Measurements from ENCODE around the gene KCNK15. TPM values are rescaled to one million over a fixed set of nuclear protein-coding genes. Genes with fewer than 3 reads are reported as not detected.

The KCNK15 gene
- total and polyA plus RNA-seq, 3 experiments from 2014 or later = 0.09 to 0.15 TPM; not detected in 1

- Mint-ChIP-seq H3K27ac (no peak overlapping the region), H3K27me3 (peaks cover 27 to 33% of the 10 kb centered on the region in 2 donors), H3K4me1 (peaks cover 2 to 4% (median 3%) of the 10 kb centered on the region in 3 donors), H3K9me3 (no peaks in the 10 kb centered on the region), H3K4me3 (no peak overlapping the region), H3K36me3 (no peaks in the 10 kb centered on the region)
- CTCF ChIA-PET = no interaction called here
- Histone ChIP-seq H3K36me3 (ENCODE audit: insufficient read depth, low read length) (no peaks in the 10 kb centered on the region), H3K4me1 (ENCODE audit: insufficient read depth, low read length) (no peaks in the 10 kb centered on the region), H3K27me3 (ENCODE audit: insufficient read depth, low read length, poor library complexity, severe bottlenecking) (no peaks in the 10 kb centered on the region), H3K27ac (ENCODE audit: low read depth, low read length) (no peak overlapping the region), H3K4me3 (ENCODE audit: low read length) (no peak overlapping the region), H3K9me3 (ENCODE audit: low read length) (no peaks in the 10 kb centered on the region)
- DNase-seq = no peak
- POLR2A ChIA-PET = no interaction called here
These were observed 6.7 kb downstream of the KCNK15 start for GRCh38 chr20:44752099-44752931.

GRCh38 chr20:44754554-44754953 is 8.9 kb downstream of the KCNK15 start:
- Mint-ChIP-seq H3K36me3 (no peaks in the 10 kb centered on the region), H3K4me3 (no peak overlapping the region), H3K27me3 (peaks cover 16 to 18% of the 10 kb centered on the region in 2 donors), H3K4me1 (no peaks in the 10 kb centered on the region), H3K9me3 (no peaks in the 10 kb centered on the region), H3K27ac (no peak overlapping the region)
- DNase-seq = no peak
- POLR2A ChIA-PET = no interaction called here
- Histone ChIP-seq H3K9me3 (ENCODE audit: low read length) (no peaks in the 10 kb centered on the region), H3K27ac (ENCODE audit: low read depth, low read length) (no peak overlapping the region), H3K36me3 (ENCODE audit: insufficient read depth, low read length) (no peaks in the 10 kb centered on the region), H3K4me3 (ENCODE audit: low read length) (no peak overlapping the region), H3K4me1 (ENCODE audit: insufficient read depth, low read length) (no peaks in the 10 kb centered on the region), H3K27me3 (ENCODE audit: insufficient read depth, low read length, poor library complexity, severe bottlenecking) (no peaks in the 10 kb centered on the region)
- CTCF ChIA-PET = no interaction called here

- no peaks in the 10 kb centered on the region for H3K36me3 Mint-ChIP-seq
- Histone ChIP-seq H3K27ac (ENCODE audit: low read depth, low read length) (no peak overlapping the region), H3K4me3 (ENCODE audit: low read length) (no peak overlapping the region), H3K9me3 (ENCODE audit: low read length) (no peaks in the 10 kb centered on the region), H3K36me3 (ENCODE audit: insufficient read depth, low read length) (no peaks in the 10 kb centered on the region), H3K4me1 (ENCODE audit: insufficient read depth, low read length) (no peaks in the 10 kb centered on the region), H3K27me3 (ENCODE audit: insufficient read depth, low read length, poor library complexity, severe bottlenecking) (no peaks in the 10 kb centered on the region)
- no peak overlapping the region for H3K4me3 Mint-ChIP-seq
- no peak for DNase-seq
- ChIA-PET POLR2A (no interaction called here), CTCF (no interaction called here)
- H3K27ac Mint-ChIP-seq = peak overlapping the region in 1 of 8 donors; percentile 60
- no peaks in the 10 kb centered on the region for H3K4me1 Mint-ChIP-seq
- H3K27me3 Mint-ChIP-seq = peaks cover 9 to 12% of the 10 kb centered on the region in 2 donors
- no peaks in the 10 kb centered on the region for H3K9me3 Mint-ChIP-seq
These were observed 10.5 kb downstream of the KCNK15 start for GRCh38 chr20:44756011-44756688.

- H3K27me3 Mint-ChIP-seq = peaks cover 4 to 14% of the 10 kb centered on the region in 2 donors
- H3K9me3 ChIP-seq (ENCODE audit: low read length) = no peaks in the 10 kb centered on the region
- H3K27ac Mint-ChIP-seq = no peak overlapping the region
- H3K36me3 Mint-ChIP-seq = no peaks in the 10 kb centered on the region
- POLR2A ChIA-PET = no interaction called here
- no peaks in the 10 kb centered on the region for H3K9me3 Mint-ChIP-seq
- H3K4me3 ChIP-seq (ENCODE audit: low read length) = no peak overlapping the region
- no peaks in the 10 kb centered on the region for H3K4me1 Mint-ChIP-seq
- H3K4me1 ChIP-seq (ENCODE audit: insufficient read depth, low read length) = no peaks in the 10 kb centered on the region
- H3K4me3 Mint-ChIP-seq = no peak overlapping the region
- H3K36me3 ChIP-seq (ENCODE audit: insufficient read depth, low read length) = no peaks in the 10 kb centered on the region
- no peak for DNase-seq
- CTCF ChIA-PET = no interaction called here
- H3K27ac ChIP-seq (ENCODE audit: low read depth, low read length) = no peak overlapping the region
- H3K27me3 ChIP-seq (ENCODE audit: insufficient read depth, low read length, poor library complexity, severe bottlenecking) = no peaks in the 10 kb centered on the region
These were observed 11.3 kb downstream of the KCNK15 start for GRCh38 chr20:44756956-44757355.

- Histone ChIP-seq H3K36me3 (ENCODE audit: insufficient read depth, low read length) (no peaks in the 10 kb centered on the region), H3K4me3 (ENCODE audit: low read length) (no peak overlapping the region), H3K27me3 (ENCODE audit: insufficient read depth, low read length, poor library complexity, severe bottlenecking) (no peaks in the 10 kb centered on the region), H3K9me3 (ENCODE audit: low read length) (no peaks in the 10 kb centered on the region), H3K4me1 (ENCODE audit: insufficient read depth, low read length) (no peaks in the 10 kb centered on the region), H3K27ac (ENCODE audit: low read depth, low read length) (no peak overlapping the region)
- Mint-ChIP-seq H3K4me3 (no peak overlapping the region), H3K27ac (peak overlapping the region in 1 of 8 donors; percentile 38), H3K36me3 (no peaks in the 10 kb centered on the region), H3K4me1 (no peaks in the 10 kb centered on the region), H3K9me3 (no peaks in the 10 kb centered on the region), H3K27me3 (peaks cover 4 to 10% of the 10 kb centered on the region in 2 donors)
- CTCF ChIA-PET = interaction anchor here (1.0 kb wide), 1 partner anchor 21 kb away, joined by 4 read pairs; no protein-coding TSS in a partner anchor
- no peak for DNase-seq
- POLR2A ChIA-PET = no interaction called here
These were observed 12.8 kb downstream of the KCNK15 start for GRCh38 chr20:44758247-44759101.

GRCh38 chr20:44759595-44759994 is 13.9 kb downstream of the KCNK15 start:
- Histone ChIP-seq H3K27ac (ENCODE audit: low read depth, low read length) (no peak overlapping the region), H3K4me3 (ENCODE audit: low read length) (no peak overlapping the region), H3K27me3 (ENCODE audit: insufficient read depth, low read length, poor library complexity, severe bottlenecking) (no peaks in the 10 kb centered on the region), H3K9me3 (ENCODE audit: low read length) (no peaks in the 10 kb centered on the region), H3K36me3 (ENCODE audit: insufficient read depth, low read length) (no peaks in the 10 kb centered on the region), H3K4me1 (ENCODE audit: insufficient read depth, low read length) (no peaks in the 10 kb centered on the region)
- DNase-seq = no peak
- Mint-ChIP-seq H3K27me3 (peaks cover 8 to 10% of the 10 kb centered on the region in 2 donors), H3K27ac (no peak overlapping the region), H3K9me3 (no peaks in the 10 kb centered on the region), H3K4me1 (no peaks in the 10 kb centered on the region), H3K4me3 (no peak overlapping the region), H3K36me3 (no peaks in the 10 kb centered on the region)
- ChIA-PET POLR2A (no interaction called here), CTCF (interaction anchor here (1.0 kb wide), 1 partner anchor 22 kb away, joined by 4 read pairs; no protein-coding TSS in a partner anchor)

- DNase-seq = no peak
- Mint-ChIP-seq H3K4me3 (no peak overlapping the region), H3K9me3 (no peaks in the 10 kb centered on the region), H3K36me3 (no peaks in the 10 kb centered on the region), H3K4me1 (no peaks in the 10 kb centered on the region), H3K27ac (no peak overlapping the region), H3K27me3 (peaks cover 9 to 21% of the 10 kb centered on the region in 2 donors)
- Histone ChIP-seq H3K9me3 (ENCODE audit: low read length) (no peaks in the 10 kb centered on the region), H3K4me1 (ENCODE audit: insufficient read depth, low read length) (no peaks in the 10 kb centered on the region), H3K27ac (ENCODE audit: low read depth, low read length) (no peak overlapping the region), H3K36me3 (ENCODE audit: insufficient read depth, low read length) (no peaks in the 10 kb centered on the region), H3K4me3 (ENCODE audit: low read length) (no peak overlapping the region), H3K27me3 (ENCODE audit: insufficient read depth, low read length, poor library complexity, severe bottlenecking) (no peaks in the 10 kb centered on the region)
- ChIA-PET CTCF (no interaction called here), POLR2A (no interaction called here)
These were observed 15.8 kb downstream of the KCNK15 start for GRCh38 chr20:44761423-44761822.
